GM03348 (cell line): ENCODE data around the gene CFAP92.

Experiments used
- DNase-seq: peaks from one replicate; pipeline ENCODE4 v3.0.0; 2012; ENCODE audit warnings: low spot score

Gene CFAP92, protein sequence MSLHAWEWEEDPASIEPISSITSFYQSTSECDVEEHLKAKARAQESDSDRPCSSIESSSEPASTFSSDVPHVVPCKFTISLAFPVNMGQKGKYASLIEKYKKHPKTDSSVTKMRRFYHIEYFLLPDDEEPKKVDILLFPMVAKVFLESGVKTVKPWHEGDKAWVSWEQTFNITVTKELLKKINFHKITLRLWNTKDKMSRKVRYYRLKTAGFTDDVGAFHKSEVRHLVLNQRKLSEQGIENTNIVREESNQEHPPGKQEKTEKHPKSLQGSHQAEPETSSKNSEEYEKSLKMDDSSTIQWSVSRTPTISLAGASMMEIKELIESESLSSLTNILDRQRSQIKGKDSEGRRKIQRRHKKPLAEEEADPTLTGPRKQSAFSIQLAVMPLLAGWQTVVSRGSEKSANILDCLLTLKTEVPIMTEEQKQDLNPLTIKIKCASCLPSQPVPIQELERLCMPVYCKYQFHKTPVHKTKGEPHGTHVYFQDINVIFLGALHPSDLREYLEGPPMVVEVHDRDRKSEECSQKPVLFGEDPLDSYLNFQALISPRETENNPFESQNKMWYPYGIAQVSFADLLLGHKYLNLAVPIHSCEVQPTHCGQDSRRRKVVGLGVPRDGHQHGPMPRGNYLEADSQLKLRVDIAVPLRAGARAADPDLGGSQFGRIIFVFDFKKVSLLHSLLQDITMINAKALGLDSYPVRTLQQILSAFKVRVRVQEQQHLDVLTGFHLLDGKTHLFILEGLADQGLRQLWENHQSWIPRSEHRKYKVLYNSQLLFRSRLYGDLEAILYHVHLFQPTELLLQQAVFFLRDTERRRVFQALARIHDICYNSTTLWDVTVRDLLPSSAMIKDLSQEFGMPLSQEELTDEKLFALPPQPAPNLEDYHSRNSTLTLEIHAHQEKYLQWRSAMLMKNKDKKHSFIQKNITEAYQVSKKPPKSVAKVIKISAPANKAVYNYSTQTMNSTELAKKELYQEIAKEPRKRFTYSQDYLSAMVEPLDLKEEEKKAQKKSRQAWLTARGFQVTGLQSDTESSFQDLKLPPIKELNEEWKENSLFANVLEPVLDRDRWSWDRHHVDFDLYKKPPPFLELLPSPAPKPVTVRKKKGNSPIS

DNA sequence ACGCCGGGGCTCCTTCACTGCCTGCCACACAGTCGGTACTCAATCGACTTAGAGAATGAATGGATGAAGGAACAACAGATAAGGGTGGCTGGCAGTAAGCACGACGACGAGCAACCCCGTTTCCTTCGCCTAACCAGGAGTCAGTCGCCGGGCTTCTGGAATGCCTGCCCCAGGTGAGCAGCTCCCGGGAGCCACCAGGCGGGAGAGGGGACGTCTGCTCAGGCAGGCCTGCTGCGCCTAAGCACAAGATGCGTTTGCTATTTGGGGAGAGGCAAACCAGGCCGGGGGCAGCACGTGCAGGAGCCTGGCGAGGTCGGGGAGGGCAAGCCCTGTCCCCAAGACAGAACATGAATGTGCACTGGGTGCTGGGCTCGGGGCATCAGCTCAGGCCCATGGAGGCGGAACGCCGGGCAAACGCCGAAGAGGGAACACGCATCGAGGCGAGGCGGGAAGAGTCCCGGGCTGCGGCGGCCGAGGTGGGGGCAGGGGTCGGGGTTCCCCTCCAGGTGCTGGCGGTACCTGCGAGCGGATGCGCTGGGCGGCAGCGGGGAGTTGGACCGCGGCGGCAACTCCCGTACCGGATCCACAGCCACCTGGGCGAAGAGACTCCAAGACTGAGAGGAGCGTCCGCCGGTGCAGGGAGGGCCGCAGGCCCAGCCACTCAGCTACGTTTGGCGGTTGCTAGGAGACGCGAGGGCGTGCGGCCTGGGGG is at the start of gene CFAP92:
TSS of gene CFAP92 (minus strand) at position 616 of the 712 bp plus-strand sequence. CDS start 772 bp downstream, outside the sequence.
- peak; percentile 92 for DNase-seq

DNA sequence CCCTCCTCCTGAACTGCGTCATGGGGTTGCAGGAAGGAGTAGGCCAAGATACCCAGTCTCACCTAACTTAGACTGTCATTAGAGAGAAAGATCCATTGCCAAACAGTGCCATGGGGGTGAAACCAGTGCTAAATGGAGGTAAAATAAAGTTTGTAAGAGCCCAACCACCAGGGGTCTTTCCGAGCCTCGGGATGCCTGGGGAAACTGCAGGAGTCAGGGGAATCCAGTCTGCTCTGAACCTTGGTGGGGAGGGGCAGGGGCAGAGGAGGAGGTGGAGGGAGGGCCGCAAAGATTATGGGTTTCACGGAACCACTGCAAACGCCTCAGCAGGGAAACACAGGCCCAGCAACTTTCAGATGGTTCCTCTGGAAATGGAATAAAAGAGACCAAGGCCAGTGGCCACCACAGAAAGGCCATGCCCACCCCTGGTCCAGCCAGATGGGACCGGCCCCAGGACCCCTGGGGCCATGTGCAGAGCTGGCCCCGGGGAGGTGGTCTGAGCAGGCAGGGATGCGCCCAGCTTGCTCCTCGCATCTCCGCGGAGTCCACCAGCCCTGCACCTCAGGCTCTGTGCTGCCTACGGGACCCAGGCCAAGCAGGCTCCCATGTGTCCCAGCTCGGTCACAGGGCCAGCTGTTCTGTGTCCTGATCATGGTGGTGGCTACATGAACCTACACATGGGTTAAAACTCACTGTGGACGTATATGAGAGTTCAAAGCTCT is 46.9 kb upstream of the CFAP92 start:
- no peak for DNase-seq

DNA sequence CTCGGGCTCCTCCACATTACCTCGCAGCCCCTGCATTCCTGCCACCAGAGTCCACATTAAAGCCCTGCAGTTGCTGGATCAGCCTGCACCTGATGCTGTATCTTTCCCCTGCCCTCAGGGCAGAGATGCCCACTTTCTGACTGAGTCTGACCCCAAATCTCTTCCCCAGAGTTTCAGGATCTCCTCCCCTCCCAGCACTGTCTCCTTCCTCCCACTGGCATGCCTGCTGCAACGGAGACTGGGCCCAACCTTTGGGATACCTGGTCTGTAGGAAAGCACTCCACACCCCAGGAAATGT is 46.1 kb upstream of the CFAP92 start:
- DNase-seq = no peak

GRCh38 chr3:129039271-129040038 is 45.6 kb upstream of the CFAP92 start:
- DNase-seq = no peak

GRCh38 chr3:129038121-129038855 is 44.4 kb upstream of the CFAP92 start:
- no peak for DNase-seq

DNA sequence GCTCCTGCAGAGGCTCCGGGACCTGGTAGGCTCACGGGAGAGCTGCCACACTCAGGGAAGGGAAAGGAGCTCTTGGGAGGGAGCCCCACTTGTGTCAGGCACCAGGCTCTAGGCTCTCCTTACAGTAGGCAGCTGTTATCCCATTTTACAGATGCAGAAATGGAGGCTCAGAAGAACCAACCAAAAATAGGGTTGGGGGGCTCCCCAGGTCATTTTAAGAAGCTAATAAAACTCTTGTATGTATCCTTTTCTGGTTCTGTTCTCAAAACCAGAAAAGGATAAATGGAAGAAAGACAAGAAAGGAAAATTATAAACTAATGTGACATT is 43.2 kb upstream of the CFAP92 start:
- DNase-seq = no peak

DNA sequence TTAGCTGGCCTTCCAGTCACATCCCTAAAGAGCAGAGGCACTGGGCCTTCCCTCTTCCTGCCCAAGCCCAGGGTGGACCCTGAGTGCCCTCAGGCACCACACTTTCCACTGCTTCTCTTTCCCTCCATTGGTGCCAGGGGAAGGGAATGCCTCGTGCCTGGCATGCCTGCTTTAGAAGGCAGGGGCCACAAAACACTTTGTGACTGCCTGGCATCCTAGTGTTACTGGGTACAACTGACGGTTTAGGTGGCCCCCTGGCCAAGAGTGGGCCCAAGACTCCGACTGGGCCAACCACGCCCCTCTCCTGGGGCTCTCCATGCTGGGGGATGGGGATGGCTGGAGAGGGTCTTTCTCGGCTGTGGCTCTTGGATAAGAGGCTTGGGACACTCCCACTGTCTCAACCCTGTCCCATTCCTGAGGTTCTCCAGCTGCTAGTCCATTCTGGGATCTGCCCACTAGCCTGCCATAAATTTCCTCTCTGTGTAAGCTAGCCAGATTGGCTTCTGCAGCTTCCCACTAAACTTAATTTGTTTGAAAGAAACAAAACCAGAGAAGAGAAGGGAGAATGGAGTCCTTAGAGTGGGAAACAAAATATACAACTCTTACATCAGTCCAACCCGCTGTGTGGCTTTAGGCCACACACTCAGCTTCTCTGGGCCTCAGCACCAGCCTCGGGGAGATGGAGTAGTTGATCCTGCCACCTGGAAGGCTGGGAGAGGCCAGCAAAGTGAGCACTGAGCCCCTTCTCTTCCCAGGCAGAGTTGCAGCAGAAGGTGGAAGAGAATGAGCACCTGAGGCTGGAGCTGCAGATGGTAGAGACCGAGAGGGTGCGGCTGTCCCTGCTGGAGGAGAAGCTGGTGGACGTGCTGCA is 42.6 kb upstream of the CFAP92 start:
- no peak for DNase-seq

GRCh38 chr3:129035360-129036221 is 41.7 kb upstream of the CFAP92 start:
- DNase-seq = no peak

DNA sequence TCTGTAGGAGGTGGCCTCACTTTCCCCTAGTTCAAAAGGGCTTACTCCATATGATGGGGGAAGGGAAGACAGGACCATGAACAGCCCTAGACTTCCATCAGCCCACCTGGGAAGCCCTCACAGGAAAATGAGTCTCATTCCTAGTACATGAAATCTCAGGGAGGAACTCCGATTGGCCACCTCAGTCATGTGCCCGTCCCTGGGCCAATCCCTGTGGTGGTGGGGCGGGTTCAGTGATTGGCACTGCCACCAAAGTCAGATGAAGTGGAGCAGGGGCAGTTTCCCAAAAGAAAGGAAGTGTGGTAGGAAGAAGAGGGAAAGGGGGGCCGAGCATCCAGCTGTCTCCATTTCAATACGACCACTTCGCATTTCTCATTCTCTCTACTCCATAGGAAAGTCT is 40.8 kb upstream of the CFAP92 start:
- DNase-seq = no peak

DNA sequence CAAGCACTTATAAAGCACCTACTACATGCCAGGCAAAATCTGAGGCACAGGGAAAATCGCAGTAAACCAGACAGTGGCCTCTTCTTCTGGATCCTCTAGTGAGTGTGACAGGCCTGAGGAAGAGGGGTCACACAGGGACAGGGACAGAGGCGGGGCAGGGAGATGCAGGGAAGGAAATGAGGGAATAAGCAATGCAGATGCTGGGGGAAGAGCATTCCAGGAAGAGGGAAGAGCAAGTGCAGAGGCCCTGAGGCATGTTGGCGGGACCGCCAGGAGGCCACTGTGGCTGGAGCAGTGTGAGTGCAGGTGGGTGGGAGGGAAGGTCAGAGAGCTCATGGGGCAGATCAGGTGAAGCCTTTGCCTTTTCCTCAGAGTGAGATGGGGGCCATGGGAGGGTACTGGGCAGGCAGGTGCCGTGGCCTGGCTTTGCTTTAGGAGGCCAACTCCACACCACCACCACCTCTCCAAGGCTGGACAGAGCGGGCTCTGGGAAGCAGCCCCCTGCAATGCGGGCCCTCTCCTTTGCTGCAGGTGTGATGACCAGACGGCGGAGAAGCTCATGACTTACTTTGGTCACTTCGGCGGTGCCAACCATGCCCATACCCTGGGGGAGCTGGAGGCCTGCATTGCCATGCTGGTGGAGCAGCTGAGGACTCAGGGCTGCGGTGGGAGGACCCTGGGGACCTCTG is 39.9 kb upstream of the CFAP92 start:
- DNase-seq = no peak

DNA sequence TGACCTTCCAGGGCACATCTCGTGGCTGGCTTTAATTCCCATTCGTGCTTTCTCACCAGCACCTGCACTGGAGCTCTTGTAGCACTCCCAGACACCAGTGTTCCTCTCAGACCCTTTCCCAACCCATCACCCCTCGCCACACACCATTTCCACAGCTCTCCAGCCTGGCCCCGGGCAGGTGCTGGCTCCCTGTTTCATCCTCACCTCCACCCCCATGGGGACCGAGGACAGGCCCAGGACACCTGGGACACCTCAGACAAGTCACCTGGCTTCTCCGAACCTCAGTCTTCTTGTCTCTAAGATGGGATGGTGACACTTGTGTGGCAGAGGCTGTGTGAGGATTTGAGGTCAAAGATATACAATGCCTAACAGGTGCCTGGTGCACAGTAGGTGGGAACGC is 39.3 kb upstream of the CFAP92 start:
- DNase-seq = no peak

DNA sequence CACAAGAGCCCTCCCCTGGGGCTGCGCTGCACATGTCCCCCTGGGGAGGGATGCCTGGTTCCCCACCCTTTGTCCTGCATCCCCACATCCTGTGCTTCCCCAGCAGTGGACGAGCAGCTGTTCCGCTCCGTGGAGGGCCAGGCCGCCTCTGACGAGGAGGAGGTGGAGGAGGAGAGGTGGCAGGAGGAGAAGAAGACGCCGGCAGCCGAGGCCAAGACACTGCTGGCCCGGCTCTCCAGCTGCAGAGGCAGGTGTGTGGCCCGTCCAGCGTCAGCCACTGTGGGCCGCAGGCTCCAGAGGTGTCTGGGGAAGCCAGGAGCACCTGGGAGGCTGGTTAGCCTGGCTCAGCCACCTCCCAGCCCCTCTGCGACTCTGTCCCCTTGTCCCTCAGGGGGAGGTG is 38.8 kb upstream of the CFAP92 start:
- DNase-seq = no peak

- no peak for DNase-seq
These were observed 37.8 kb upstream of the CFAP92 start for GRCh38 chr3:129031476-129032215.

DNA sequence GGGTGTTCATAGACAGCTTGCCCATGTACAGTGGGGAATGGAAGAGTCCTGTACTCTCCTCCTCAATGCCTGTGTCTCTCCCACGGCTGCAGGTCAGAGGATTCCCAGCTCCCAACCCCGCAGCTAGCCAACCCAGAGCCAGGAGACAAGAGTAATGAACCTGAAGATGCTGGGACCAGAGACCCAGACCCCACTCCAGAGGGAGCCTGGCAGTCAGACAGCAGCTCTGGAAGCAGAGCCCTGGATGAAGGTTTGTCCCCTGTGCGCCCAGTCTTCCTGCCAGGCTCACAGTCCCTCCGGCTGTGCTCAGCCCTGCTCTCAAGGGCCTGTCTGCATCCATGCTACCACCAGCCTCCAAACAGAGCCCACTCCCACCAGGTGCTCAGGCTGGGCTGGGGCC is 36.7 kb upstream of the CFAP92 start:
- no peak for DNase-seq

DNA sequence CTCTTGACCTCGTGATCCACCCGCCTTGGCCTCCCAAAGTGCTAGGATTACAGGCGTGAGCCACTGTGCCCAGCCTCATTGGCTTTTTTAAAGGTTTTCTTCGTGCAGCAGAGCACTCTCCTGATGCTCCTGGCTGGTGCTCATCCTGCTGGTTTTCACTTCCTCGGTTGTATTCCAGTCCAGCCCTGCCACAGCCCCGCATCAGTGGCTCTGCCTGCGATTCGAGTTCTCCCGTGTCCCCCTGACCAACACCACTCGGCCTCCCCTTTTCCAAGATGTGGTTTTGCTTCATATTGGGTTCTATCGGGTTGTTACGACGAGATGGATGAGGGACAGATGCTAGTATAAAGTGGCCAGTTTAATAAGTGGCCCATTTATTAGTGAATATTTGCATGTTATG is 35.0 kb upstream of the CFAP92 start:
- DNase-seq = no peak

DNA sequence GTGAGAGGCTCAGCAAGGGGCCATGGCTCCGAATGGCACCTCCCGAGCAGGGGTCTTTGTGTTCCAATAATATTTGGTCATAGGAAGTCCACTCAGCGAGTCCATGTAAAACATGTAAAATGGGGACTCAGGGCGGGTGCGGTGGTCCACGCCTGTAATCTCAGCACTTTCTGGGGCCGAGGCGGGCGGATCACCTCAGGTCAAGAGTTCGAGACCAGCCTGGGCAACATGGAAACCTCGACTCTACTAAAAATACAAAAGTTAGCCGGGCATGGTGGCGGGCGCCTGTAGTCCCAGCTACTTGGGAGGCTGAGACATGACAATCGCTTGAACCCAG is 33.6 kb upstream of the CFAP92 start:
- no peak for DNase-seq
